Fibroblast of the conjunctiva (primary cell): ENCODE measurements around the gene LCORL.
"Not testable (repeated sequence)": the region's sequence is repeated elsewhere in the genome, so short reads cannot be mapped to it uniquely, and the experiment has no call there.

ENCODE experiments used
- DNase-seq: peaks from one replicate; pipeline ENCODE4 v3.0.0-alpha.2; 2010; ENCODE audit warnings: low read depth

The LCORL gene

GRCh38 chr4:17932041-17932440 is 89.5 kb downstream of the LCORL start:
- no peak for DNase-seq

DNA sequence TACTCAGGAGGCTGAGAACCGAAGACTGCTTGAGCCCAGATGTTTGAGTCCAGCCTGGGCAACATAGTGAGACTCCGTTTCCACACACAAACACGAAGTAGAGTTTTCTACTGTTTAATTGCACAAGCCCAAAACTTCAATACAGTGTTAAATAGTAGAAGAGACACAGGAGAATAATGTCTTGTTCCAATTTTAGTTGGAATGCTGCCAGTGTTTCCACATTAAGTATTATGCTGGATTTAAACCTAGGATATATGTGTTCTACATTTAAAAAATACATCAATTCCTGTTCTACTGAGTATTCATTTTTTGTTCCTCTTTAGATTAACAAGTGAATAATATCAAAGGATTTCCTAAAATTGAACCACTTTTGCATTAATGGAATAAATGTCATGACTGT is 91.3 kb downstream of the LCORL start:
- DNase-seq: no peak

- no peak for DNase-seq
Measured at GRCh38 chr4:17924189-17924588, 97.4 kb downstream of the LCORL start.

DNA sequence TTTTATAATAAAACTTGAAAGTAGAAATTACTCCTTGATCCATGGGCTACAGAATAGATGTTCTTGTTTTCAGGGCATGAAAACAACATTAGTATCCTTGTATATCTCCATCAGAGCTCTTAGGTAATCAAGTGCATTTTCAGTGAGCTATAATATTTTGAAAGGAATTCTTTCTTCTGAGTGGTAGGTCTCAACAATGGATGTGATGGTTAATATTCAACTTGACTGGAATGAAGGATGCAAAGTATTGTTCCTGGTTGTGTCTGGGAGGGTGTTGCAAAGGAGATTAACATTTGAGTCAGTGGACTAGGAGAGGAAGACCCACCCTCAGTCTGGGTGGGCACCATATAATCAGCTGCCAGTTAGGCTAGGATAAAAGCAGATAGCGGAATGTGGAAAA is 100.1 kb downstream of the LCORL start:
- no peak for DNase-seq

DNA sequence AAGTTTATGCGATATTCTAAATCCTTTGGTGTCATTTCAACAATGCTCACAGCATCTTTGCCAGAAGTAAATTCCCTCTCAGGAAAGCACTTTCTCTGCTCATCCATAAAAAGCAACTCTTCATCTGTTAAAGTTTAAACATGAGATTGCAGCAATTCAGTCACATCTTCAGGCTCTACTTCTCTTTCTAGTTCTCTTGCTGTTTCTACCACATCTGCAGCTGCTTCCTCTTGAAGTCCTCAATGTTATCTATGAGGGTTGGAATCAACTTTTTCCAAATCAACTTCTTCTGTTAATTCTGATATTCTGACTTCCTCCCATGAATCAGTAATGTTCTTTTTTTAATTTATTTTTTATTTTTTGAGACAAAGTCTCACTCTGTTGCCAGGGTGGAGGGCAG is 100.9 kb downstream of the LCORL start:
- no peak for DNase-seq

- no peak for DNase-seq
Measured at GRCh38 chr4:17915439-17915838, 106.1 kb downstream of the LCORL start.

DNA sequence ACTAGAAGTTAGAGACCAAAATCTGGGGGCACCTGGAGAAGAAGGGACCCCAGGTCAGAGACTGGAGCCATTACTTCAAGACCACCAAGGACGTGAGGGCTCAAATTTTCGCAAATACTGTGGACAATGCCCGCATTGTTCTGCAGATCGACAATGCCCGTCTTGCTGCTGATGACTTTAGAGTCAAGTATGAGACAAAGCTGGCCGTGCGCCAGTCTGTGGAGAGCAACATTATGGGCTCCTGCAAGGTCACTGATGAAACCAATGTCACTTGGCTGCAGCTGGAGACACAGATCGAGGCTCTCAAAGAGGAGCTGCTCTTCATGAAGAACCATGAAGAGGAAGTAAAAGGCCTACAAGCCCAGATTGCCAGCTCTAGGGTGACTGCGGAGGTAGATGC is 109.5 kb downstream of the LCORL start:
- no peak for DNase-seq

DNA sequence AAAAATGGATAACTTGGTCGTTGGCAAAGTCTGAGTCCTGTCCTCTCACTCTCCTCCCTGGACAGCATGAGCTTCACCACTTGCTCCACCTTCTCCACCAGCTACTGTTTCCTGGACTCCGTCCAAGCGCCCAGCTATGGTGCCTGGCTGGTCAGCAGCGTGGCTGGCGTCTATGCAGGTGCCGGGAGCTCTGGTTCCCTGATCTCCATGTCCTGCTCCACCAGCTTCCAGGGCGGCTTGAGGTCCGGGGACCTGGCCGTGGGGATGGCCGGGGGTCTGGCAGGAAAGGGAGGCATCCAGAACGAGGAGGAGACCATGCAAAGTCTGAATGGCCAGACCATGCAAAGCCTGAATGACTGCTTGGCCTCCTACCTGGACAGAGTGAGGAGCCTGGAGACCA is 109.9 kb downstream of the LCORL start:
- no peak for DNase-seq

GRCh38 chr4:17898553-17899055 is 123.0 kb downstream of the LCORL start:
- no peak for DNase-seq

DNA sequence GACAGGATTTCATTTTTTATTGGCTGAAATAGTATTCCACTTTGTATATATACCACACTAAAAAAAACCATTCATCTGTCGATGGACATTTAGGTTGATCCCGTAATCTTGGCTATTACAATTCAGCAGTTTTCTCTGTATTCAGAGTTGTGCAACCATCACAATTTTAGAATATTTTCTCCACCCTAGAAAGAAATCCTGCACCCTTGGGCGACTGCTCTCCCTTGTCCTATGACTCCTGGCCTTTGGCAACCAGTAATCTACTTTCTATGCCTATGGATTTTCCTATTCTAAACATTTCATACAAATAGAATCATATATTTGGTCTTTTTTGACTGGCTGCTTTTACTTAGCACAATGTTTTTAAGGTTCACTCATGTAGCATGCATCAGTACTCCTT is 126.1 kb downstream of the LCORL start:
- no peak for DNase-seq

DNA sequence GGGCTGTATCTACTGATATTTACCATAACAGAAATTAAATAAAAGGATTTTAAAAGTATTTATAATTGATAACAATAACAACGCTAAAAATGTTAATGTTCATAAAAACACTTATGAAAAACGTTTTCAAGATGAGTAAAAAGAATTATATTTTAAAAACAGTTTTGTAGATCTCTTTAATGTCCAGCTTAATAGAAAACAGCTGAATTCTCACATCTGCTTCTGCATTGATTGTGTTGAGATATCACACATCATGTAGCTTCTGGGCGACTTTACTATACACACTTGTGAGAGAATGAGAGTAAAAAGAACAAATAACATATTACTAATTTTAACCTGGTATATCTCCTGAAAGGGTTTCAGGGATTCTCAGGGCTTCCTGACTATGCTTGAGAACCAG is 127.1 kb downstream of the LCORL start:
- DNase-seq: no peak

DNA sequence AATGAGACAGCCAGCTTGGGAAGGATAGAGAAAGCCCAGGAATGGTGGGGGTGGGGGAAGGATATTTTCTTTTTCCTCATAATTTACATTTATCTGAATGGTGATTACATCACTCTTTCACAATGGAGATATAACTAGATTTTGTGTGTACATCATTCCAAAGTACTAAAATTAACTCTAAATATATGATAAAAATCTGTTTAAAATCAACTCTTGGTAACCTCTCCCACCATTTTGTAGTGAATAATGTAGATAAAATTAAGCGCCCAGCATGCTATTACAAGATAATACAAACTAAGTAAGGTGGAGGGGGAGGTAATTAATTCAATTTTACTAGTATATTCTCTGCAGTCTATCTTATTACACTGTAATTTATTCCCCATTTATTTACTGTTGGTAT is 131.9 kb downstream of the LCORL start:
- DNase-seq: no peak

- no peak for DNase-seq
Measured at GRCh38 chr4:17884511-17884910, 137.0 kb downstream of the LCORL start.

GRCh38 chr4:17884063-17884462 is 137.5 kb downstream of the LCORL start:
- no peak for DNase-seq

- no peak for DNase-seq
Measured at GRCh38 chr4:17877661-17878060, 143.9 kb downstream of the LCORL start.

GRCh38 chr4:17876943-17877342 is 144.6 kb downstream of the LCORL start:
- no peak for DNase-seq

- DNase-seq: no peak
Measured at GRCh38 chr4:17875402-17876070, 146.0 kb downstream of the LCORL start.

GRCh38 chr4:17869327-17869726 is 152.2 kb downstream of the LCORL start:
- no peak for DNase-seq

DNA sequence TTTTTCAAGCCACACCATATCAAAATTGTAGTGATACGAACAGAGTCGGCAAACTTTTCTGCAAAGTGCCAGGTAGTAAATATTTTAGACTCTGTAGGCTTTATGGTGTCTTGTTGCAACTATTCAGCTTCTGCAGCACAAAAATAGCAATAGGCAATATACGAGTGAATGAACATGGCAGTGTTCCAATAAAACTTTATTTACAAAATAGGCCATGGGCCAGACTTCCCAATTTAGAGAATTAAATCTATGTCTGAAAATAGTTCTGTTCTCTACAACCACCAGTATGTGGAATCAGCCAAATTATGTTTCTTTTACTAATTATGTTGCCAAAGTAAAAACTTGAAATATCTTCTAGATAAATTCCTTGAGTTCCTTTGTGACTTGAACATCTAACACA is 154.3 kb downstream of the LCORL start:
- no peak for DNase-seq

GRCh38 chr4:17866810-17867209 is 154.7 kb downstream of the LCORL start:
- no peak for DNase-seq

- DNase-seq: no peak
Measured at GRCh38 chr4:17865866-17866363, 155.6 kb downstream of the LCORL start.

DNA sequence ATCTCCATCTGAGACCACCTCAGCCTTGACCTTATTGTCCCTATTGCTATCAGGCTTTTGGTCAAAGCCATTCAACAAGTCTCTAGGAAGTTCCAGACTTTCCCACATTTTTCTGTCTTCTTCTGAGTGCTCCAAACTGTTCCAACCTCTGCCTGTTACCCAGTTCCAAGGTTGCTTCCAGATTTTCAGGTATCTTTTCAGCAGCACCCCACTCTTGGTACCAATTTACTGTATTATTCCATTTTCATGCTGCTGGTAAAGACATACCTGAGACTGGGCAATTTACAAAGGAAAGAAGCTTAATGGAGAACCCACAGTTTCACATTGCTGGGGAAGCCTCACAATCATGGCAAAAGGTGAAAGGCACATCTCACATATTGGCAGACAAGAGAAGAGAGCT is 159.6 kb downstream of the LCORL start:
- DNase-seq: not testable (repeated sequence)

DNA sequence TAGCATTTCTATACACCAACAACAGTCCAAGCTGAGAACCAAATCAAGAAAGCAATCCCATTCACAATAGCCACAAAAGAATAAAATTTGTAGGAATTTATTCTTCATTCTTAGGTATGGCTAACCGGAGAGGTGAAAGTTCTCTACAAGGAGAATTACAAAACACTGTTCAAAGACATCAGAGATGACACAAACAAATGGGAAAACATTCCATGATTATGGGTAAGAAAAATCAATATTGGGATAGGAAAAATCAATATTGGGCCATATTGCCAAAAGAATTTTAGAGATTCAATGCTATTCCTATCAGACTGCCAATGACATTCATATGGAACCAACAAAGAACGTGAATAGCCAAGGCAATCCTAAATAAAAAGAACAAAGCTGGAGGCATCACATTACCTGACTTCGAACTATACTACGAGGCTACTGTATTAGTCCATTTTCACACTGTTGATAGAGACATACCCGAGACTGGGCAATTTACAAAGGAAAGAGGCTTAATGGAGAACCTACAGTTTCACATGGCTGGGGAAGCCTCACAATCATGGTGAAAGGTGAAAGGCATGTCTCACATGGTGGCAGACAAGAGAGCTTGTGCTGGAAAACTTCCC is 161.7 kb downstream of the LCORL start:
- no peak for DNase-seq

DNA sequence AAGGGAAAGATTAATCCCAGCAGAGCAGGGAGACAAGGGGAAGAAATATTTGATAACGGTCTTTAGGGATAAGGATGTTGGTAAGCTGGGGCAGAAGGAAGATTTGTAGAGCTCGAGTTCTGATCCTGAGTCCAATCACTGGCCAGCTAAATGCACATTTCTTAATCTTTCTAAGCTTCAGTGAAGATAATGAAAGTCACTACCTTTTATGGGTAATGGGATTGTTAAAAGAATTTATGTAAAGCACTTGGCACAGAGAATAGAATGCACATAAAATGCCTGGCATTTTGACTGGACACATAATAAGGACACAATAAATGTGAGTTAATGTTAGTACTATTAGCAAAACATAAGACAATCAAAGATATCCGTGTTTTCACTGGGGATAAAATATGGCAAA is 167.5 kb downstream of the LCORL start:
- DNase-seq: no peak
